HCT116 (cell line): ENCODE measurements around the gene CCL15. TPM values are rescaled to one million over a fixed set of nuclear protein-coding genes. Genes with fewer than 3 reads are reported as not detected.

ENCODE experiments used
- ATAC-seq: fragments of 200-7000 bp; cut with Tn5 transposase; 2 replicates; pipeline ENCODE4 v1.9.1; 2020; ENCODE audit warnings: mild to moderate bottlenecking, moderate library complexity
- Bru-seq: library from RNA; stranded (reverse); fragments of 400-500 nt; gene quantifications from one replicate; lab custom pipeline; 2021; lab: Mats Ljungman, UMichigan
- BruChase-seq, 2 experiments: library from RNA; stranded (reverse); fragments of 400-500 nt; gene quantifications; one replicate each; lab custom pipeline; 2021; lab: Mats Ljungman, UMichigan
- BruUV-seq: library from RNA; stranded (reverse); fragments of 400-500 nt; replicated peaks from 2 replicates; lab custom pipeline; 2021; lab: Mats Ljungman, UMichigan
- CTCF ChIA-PET: fragments of 300-600 bp; sonication (Branson Sonifier 250); formaldehyde crosslinking; loops from one replicate; lab custom pipeline; 2021; ENCODE audit warnings: antibody characterized with exemption; lab: Charles Lee
- POLR2A ChIA-PET: fragments of 300-600, 350-600 bp; sonication (Branson Sonifier 250); formaldehyde crosslinking; loops from one replicate; lab custom pipeline; 2021; ENCODE audit warnings: antibody characterized with exemption; lab: Charles Lee
- RAD21 ChIA-PET, 2 experiments: fragments of 300-600 bp; sonication (Branson Sonifier 250); formaldehyde crosslinking; loops; one replicate each; lab custom pipeline; 2023; ENCODE audit warnings: low total read pairs in 2 of 2; ENCODE audit not compliant: uncharacterized antibody in 2 of 2, unreplicated experiment in 2 of 2, low non-redundant PET in 1 of 2; lab: Charles Lee
- DNase-seq: peaks from one replicate; pipeline ENCODE4 v3.0.0-alpha.2; 2010; ENCODE audit warnings: low read depth, low spot score
- H2AFZ ChIP-seq: fragments of 200-600 bp; shearing (Covaris generic), sonication (generic); 2 replicates; pipeline ENCODE4 v1.6.1; 2017; ENCODE audit warnings: low read depth, mixed run types, mixed read lengths, antibody characterized with exemption, low read length; ENCODE audit not compliant: poor library complexity, severe bottlenecking
- H3K27ac ChIP-seq: 2 replicates; pipeline ENCODE4 v1.5.1; 2012; ENCODE audit warnings: low read depth, low read length
- H3K27me3 ChIP-seq: fragments of 200-600 bp; sonication (generic); 2 replicates; pipeline ENCODE4 v1.6.1; 2016; ENCODE audit warnings: mixed run types, low read length, mixed read lengths; ENCODE audit not compliant: insufficient read depth
- H3K36me3 ChIP-seq, 2 experiments: fragments of 200-500 bp in 1 of 2; fragments of 200-600 bp in 1 of 2; sonication (Bioruptor generic) in 1 of 2; sonication (generic) in 1 of 2; 2 replicates each; pipeline versions ENCODE4 v1.5.1 to v1.6.1; 2014 to 2016; ENCODE audit warnings: low read length in 2 of 2, inconsistent platforms in 1 of 2, mixed read lengths in 1 of 2, mixed run types in 1 of 2; ENCODE audit not compliant: insufficient read depth in 2 of 2, control insufficient read depth in 1 of 2
- H3K4me1 ChIP-seq, 2 experiments: fragments of 200-600 bp in 1 of 2; sonication (generic) in 1 of 2; 2 replicates each; pipeline versions ENCODE4 v1.5.1 to v1.6.1; 2012 to 2017; ENCODE audit warnings: low read length in 2 of 2, inconsistent platforms in 1 of 2, mild to moderate bottlenecking in 1 of 2, mixed read lengths in 1 of 2, mixed run types in 1 of 2, moderate library complexity in 1 of 2; ENCODE audit not compliant: insufficient read depth in 2 of 2, control insufficient read depth in 1 of 2
- H3K4me2 ChIP-seq: fragments of 200-600 bp; sonication (generic); 2 replicates; pipeline ENCODE4 v1.6.1; 2017; ENCODE audit warnings: mixed run types, low read length, mixed read lengths
- H3K4me3 ChIP-seq, 2 experiments: fragments of 200-600 bp in 1 of 2; sonication (generic) in 1 of 2; replicated peaks in 1 of 2; 2 replicates each; pipeline ENCODE4 v1.5.1; 2011 to 2016; ENCODE audit warnings: low read length in 2 of 2, control low read depth in 1 of 2, low read depth in 1 of 2, mild to moderate bottlenecking in 1 of 2, mixed read lengths in 1 of 2, mixed run types in 1 of 2
- H3K79me2 ChIP-seq: fragments of 200-600 bp; sonication (generic); 2 replicates; pipeline ENCODE4 v1.6.1; 2017; ENCODE audit warnings: mild to moderate bottlenecking, mixed run types, low read length, moderate library complexity, mixed read lengths; ENCODE audit not compliant: insufficient read depth
- H3K9ac ChIP-seq: fragments of 200-600 bp; sonication (generic); 2 replicates; pipeline ENCODE4 v1.6.1; 2016; ENCODE audit warnings: low read length, mixed read lengths
- H3K9me2 ChIP-seq: fragments of 200-600 bp; sonication (generic), shearing (Covaris generic); 2 replicates; pipeline ENCODE4 v1.6.1; 2017; ENCODE audit warnings: mixed run types, mild to moderate bottlenecking, moderate library complexity; ENCODE audit not compliant: insufficient read depth
- H3K9me3 ChIP-seq, 2 experiments: fragments of 200-500 bp in 1 of 2; fragments of 200-600 bp in 1 of 2; sonication (Bioruptor generic) in 1 of 2; sonication (generic) in 1 of 2; 2 replicates each; pipeline ENCODE4 v1.6.1; 2014 to 2017; ENCODE audit warnings: low read length in 2 of 2, mixed read lengths in 2 of 2, inconsistent platforms in 1 of 2, low read depth in 1 of 2, mild to moderate bottlenecking in 1 of 2, mixed run types in 1 of 2, moderate library complexity in 1 of 2; ENCODE audit not compliant: control insufficient read depth in 1 of 2, insufficient read depth in 1 of 2
- H4K20me1 ChIP-seq: fragments of 200-600 bp; sonication (generic), shearing (Covaris generic); 2 replicates; pipeline ENCODE4 v1.6.1; 2017; ENCODE audit warnings: mixed run types, mild to moderate bottlenecking, moderate library complexity; ENCODE audit not compliant: insufficient read depth
- ATF3 ChIP-seq: IDR thresholded peaks from 2 replicates; pipeline ENCODE4 v1.6.1; 2012
- CBX3 ChIP-seq: IDR thresholded peaks from 2 replicates; pipeline ENCODE4 v1.6.1; 2012; ENCODE audit warnings: low read depth
- CEBPB ChIP-seq: IDR thresholded peaks from 2 replicates; pipeline ENCODE4 v1.6.1; 2012; ENCODE audit warnings: low read depth
- CTCF ChIP-seq, 3 experiments: fragments of 200-600 bp in 1 of 3; sonication (generic) in 1 of 3; IDR thresholded peaks in 2 of 3; conservative IDR thresholded peaks in 1 of 3; 2 replicates each; pipeline ENCODE4 v1.5.1; 2012 to 2017; ENCODE audit warnings: low read depth in 2 of 3, low read length in 2 of 3, antibody characterized with exemption in 1 of 3, borderline replicate concordance in 1 of 3, control low read depth in 1 of 3, mild to moderate bottlenecking in 1 of 3, mixed read lengths in 1 of 3, mixed run types in 1 of 3, moderate library complexity in 1 of 3; ENCODE audit not compliant: insufficient read depth in 1 of 3
- ELF1 ChIP-seq: IDR thresholded peaks from 2 replicates; pipeline ENCODE4 v1.6.1; 2012; ENCODE audit warnings: low read depth, borderline replicate concordance
- EZH2 ChIP-seq: fragments of 200-600 bp; sonication (generic); IDR thresholded peaks from 2 replicates; pipeline ENCODE4 v1.6.1; 2017; ENCODE audit warnings: antibody characterized with exemption, mixed run types
- EZH2phosphoT487 ChIP-seq: fragments of 200-600 bp; IDR thresholded peaks from 2 replicates; pipeline ENCODE4 v1.6.1; 2018; ENCODE audit warnings: antibody characterized with exemption, borderline replicate concordance
- FOSL1 ChIP-seq: IDR thresholded peaks from 2 replicates; pipeline ENCODE4 v1.6.1; 2012; ENCODE audit warnings: low read depth
- JUND ChIP-seq: IDR thresholded peaks from 2 replicates; pipeline ENCODE4 v1.6.1; 2012
- MAX ChIP-seq: IDR thresholded peaks from 2 replicates; pipeline ENCODE4 v1.6.1; 2012
- POLR2A ChIP-seq: IDR thresholded peaks from 2 replicates; pipeline ENCODE4 v1.7.0; 2011; ENCODE audit warnings: borderline replicate concordance; ENCODE audit not compliant: insufficient read depth, insufficient read length; ENCODE audit errors: extremely low read depth
- POLR2AphosphoS5 ChIP-seq: IDR thresholded peaks from 2 replicates; pipeline ENCODE4 v1.6.1; 2011; ENCODE audit warnings: mild to moderate bottlenecking, low read depth, low read length, moderate library complexity
- RAD21 ChIP-seq: IDR thresholded peaks from 2 replicates; pipeline ENCODE4 v1.6.1; 2012; ENCODE audit warnings: low read depth, mild to moderate bottlenecking
- REST ChIP-seq: IDR thresholded peaks from 2 replicates; pipeline ENCODE4 v1.6.1; 2012; ENCODE audit warnings: low read depth
- SIN3A ChIP-seq: IDR thresholded peaks from 2 replicates; pipeline ENCODE4 v1.6.1; 2012; ENCODE audit warnings: low read depth
- SRF ChIP-seq: IDR thresholded peaks from 2 replicates; pipeline ENCODE4 v1.6.1; 2012; ENCODE audit warnings: low read depth
- TCF7L2 ChIP-seq: IDR thresholded peaks from 2 replicates; pipeline ENCODE4 v1.7.0; 2011; ENCODE audit warnings: borderline replicate concordance, inconsistent platforms; ENCODE audit not compliant: insufficient read depth, insufficient read length; ENCODE audit errors: extremely low read depth
- ZBTB33 ChIP-seq: IDR thresholded peaks from 2 replicates; pipeline ENCODE4 v1.6.1; 2011; ENCODE audit warnings: mild to moderate bottlenecking, low read length, moderate library complexity; ENCODE audit not compliant: insufficient replicate concordance; ENCODE audit errors: extremely low read depth
- ZFX ChIP-seq: fragments of 450-650 bp; IDR thresholded peaks from 2 replicates; pipeline ENCODE4 v1.6.1; 2017
- ZNF274 ChIP-seq: fragments of 200-500 bp; sonication (Bioruptor generic); IDR thresholded peaks from 2 replicates; pipeline ENCODE4 v1.6.1; 2014; ENCODE audit warnings: mild to moderate bottlenecking, low read depth, low read length, inconsistent platforms
- intact Hi-C: fragments of 100-400 bp; cut with micrococcal nuclease; formaldehyde crosslinking; loops from 2 replicates; pipeline ENCODE4 v1.10.0; 2022
- long read RNA-seq: library from polyadenylated mRNA; unstranded; transcript quantifications from one replicate; pipeline ENCODE4 v2.0.0, GENCODE V29; 2021; ENCODE audit not compliant: unreplicated experiment
- polyA plus RNA-seq: library from polyadenylated mRNA; unstranded; fragments of >200 nt; gene quantifications from 2 replicates; pipeline ENCODE4 v1.2.1, GENCODE V29; 2012; ENCODE audit warnings: missing spikeins
- total RNA-seq: library from RNA; stranded (reverse); gene quantifications from one replicate; pipeline ENCODE4 v1.2.1, GENCODE V29; 2021; ENCODE audit not compliant: unreplicated experiment

Gene CCL15
- total RNA-seq (not detected), Bru-seq, nascent RNA (not detected), BruChase-seq, experiment 1, labeled RNA remaining after a 6-hour chase (not detected), BruChase-seq, experiment 2, labeled RNA remaining after a 2-hour chase (not detected)
- not detected in 2 replicates for polyA plus RNA-seq
- long read RNA-seq = 0 reads

- Histone ChIP-seq H3K79me2 (no peaks in the 10 kb centered on the region), H3K4me2 (no peak within 1 kb of the TSS), H3K9ac (no peak within 1 kb of the TSS), H3K36me3 (no peaks in the 10 kb centered on the region), H3K27me3 (0 out of 2 replicates have a peak, but pooled peaks cover 3% of the 10 kb centered on the region), H3K9me3 (no peaks in the 10 kb centered on the region), H3K27ac (no peak within 1 kb of the TSS), H3K9me2 (no peaks in the 10 kb centered on the region), H4K20me1 (no peaks in the 10 kb centered on the region), H2AFZ (no peak within 1 kb of the TSS), H3K4me1 (no peaks in the 10 kb centered on the region), H3K4me3 (no peak within 1 kb of the TSS)
- ATAC-seq (no peak), DNase-seq (no peak)
- CTCF ChIA-PET = no interaction called here
- intact Hi-C loops = no loop called here
- RAD21 ChIA-PET = no interaction called here
- TF ChIP-seq EZH2phosphoT487 (no peak), CEBPB (no peak), RAD21 (no peak), ELF1 (no peak), ATF3 (no peak), CTCF (IDR thresholded peaks at IDR 0.05 in 2 of 3, conservative IDR thresholded peaks at IDR 0.05 in 1 of 3; ENCODE audit: borderline replicate concordance in 1 of 3, insufficient read depth in 1 of 3, low read depth in 2 of 3, low read length in 2 of 3) (no peak), SIN3A (no peak), ZFX (no peak), FOSL1 (no peak), TCF7L2 (no peak), ZBTB33 (no peak), JUND (no peak), EZH2 (no peak), MAX (no peak), CBX3 (no peak), ZNF274 (no peak), POLR2A (no peak), SRF (no peak), POLR2AphosphoS5 (no peak), REST (no peak)
- no TSS peak for BruUV-seq
- POLR2A ChIA-PET = no interaction called here
Measured at GRCh38 chr17:36001110-36001771, at the start of gene CCL15. Gene CCL15, minus strand, starts transcription at chr17:36001553. Its CDS starts 61 bp downstream, at chr17:36001492.
